WI38 (cell line): ENCODE data around the gene DEFB113.

Source experiments
- H3K4me3 ChIP-seq: 2 replicates; pipeline ENCODE4 v1.5.1; 2011; ENCODE audit warnings: low read depth, mild to moderate bottlenecking, control low read depth, low read length
- CTCF ChIP-seq: IDR thresholded peaks from 2 replicates; pipeline ENCODE4 v1.5.1; 2012; ENCODE audit warnings: low read depth, mild to moderate bottlenecking, control low read depth, low read length

The DEFB113 gene

GRCh38 chr6:49919935-49920644, 49.3 kb downstream of the DEFB113 start:
- TF ChIP-seq CTCF = no peak
- no peak overlapping the region for H3K4me3 ChIP-seq

- no peak for TF ChIP-seq CTCF
- no peak overlapping the region for H3K4me3 ChIP-seq
Observed at GRCh38 chr6:49919261-49919660, 50.2 kb downstream of the DEFB113 start.

GRCh38 chr6:49918787-49919186, 50.6 kb downstream of the DEFB113 start:
- TF ChIP-seq CTCF = no peak

More at GRCh38 chr6:49918787-49919186, 50.6 kb downstream of the DEFB113 start:
- H3K4me3 ChIP-seq = no peak overlapping the region
